Measurements from ENCODE around the gene LRMDA.
A peak's percentile ranks its signal among the peaks of the same experiment; 100 is the strongest.
"Not testable (repeated sequence)": the region's sequence is repeated elsewhere in the genome, so short reads cannot be mapped to it uniquely, and the experiment has no call there.

Gene LRMDA

DNA sequence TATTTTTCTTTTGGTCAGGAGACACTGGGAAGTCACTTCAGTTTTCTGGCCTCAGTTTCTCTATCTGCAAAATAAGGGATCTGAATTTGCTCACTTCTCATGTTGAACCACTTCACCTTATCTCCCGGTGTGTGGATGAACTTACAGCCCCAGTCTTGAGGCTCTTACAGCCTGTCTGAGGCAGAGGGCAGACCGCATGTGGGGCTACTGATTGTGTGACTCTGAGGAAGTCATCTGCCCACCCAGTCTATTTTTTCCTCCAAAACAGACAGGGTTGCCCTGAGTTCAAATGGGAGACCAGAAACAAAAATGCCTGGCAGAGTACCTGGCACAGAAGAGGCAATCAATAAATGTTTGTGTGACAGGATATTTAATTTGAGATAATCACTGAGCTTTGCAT, 78.3 kb downstream of the LRMDA start:
- no peak for DNase-seq
- intact Hi-C loops (cut with DNase I) = no loop called here

DNA sequence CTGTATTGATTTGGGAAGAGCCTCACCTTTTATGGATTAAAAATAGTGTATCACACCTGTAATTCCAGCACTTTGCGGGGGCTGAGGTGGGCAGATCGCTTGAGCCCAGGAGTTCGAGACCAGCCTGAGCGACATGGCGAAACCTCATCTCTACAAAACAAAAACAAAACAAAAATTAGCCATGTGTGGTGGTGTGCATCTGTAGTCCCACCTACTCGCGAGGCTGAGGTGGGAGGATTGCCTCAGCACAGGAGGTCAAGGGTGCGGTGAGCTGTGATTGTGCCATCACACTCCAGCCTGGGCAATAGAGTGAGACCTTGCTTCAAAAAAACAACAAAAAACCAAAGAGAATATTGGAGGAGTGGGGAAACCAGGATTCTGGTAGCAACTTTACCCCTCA, 79.6 kb downstream of the LRMDA start:
- intact Hi-C loops (cut with DNase I) = no loop called here
- DNase-seq = no peak

DNA sequence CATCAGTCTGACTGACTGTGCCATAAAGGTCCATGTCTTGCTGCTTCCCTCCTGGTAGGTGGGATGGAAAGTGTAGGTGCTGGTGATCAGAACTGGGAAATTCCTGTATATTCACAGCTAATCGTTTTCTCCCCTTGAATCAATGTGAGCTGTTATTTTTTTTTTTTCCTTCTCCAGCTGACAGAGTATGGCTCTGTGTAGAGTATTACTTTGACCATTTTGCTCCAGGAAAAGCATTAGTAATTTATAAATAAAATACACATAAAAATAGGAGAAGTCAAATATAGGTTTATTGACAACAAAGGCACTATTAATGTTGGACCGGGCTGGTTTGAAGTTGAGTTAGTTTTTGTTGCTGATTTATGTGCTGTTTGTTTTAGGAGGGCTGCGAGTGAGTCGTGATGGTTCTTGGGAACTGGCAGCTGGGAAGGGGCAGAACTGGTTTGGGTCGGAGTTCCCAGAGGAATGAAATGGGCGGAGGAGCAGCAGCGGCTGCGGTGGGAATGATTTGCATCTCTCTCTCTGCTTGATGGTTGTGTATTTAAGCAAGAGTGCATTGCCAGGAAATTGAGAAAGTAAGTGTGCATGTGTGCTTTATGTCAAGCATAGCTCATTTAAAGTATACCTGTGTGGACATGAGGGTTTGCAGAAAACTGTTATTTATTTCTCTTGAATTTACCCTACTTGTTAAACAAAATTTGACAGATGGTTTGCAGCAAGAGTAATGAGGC, 80.9 kb downstream of the LRMDA start:
- intact Hi-C loops (cut with DNase I) = no loop called here
- DNase-seq = no peak

DNA sequence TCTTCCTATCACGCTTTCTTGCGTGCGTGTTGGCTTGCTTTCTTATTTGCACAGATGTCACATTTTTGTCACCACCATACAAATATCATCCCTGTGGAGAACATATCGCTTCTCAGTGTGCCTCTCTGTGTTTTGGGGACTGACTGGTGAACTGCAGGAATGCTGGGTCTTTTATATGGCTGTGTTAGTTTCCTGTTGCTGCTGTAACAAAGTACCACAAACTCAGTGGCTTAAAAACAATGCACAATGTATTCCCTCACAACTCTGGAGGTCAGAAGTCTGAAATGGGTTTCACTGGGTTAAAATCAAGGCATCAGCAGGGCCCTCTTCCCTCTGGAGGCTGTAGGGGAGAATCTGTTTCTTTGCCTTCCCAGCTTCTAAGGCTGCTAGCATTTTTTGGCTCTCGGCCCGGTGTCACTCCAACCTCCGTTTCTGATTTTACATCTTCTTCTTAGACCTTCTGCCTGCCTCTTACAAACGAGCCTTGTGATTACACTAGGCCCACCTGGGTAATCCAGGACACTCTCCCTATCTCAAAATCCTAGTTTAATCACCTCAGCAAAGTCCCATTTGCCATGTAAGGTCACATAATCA, 82.0 kb downstream of the LRMDA start:
- DNase-seq = no peak
- intact Hi-C loops (cut with DNase I) = no loop called here

DNA sequence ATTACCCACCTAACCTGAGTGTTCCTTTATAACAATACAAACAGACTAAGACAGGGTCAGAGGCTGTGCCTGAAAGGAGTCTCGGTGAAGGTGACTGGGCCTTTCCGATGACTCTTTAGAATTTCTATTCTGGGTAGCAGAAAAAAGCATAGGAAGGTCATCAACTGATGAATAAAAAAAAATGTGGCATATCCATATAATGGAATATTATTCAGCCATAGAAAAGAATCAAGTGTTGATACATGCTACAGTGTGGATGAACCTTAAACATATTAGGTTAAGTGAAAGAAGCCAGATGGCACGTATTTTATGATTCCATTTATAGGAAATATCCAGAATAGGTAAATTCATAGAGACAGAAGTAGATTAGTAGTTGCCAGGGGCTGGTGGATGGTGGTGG, 83.4 kb downstream of the LRMDA start:
- intact Hi-C loops (cut with DNase I) = no loop called here
- no peak for DNase-seq

DNA sequence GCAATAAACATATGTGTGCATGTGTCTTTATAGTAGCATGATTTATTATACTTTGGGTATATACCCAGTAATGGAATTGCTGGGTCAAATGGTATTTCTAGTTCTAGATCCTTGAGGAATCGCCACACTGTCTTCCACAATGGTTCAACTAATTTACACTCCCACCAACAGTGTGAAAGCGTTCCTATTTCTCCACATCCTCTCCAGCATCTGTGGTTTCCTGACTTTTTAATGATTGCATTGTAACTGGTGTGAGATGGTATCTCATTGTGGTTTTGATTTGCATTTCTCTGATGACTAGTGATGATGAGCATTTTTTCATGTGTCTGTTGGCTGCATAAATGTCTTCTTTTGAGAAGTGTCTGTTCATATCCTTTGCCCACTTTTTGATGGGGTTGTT, 84.7 kb downstream of the LRMDA start:
- DNase-seq; intact Hi-C loops (cut with DNase I): not testable (repeated sequence)

DNA sequence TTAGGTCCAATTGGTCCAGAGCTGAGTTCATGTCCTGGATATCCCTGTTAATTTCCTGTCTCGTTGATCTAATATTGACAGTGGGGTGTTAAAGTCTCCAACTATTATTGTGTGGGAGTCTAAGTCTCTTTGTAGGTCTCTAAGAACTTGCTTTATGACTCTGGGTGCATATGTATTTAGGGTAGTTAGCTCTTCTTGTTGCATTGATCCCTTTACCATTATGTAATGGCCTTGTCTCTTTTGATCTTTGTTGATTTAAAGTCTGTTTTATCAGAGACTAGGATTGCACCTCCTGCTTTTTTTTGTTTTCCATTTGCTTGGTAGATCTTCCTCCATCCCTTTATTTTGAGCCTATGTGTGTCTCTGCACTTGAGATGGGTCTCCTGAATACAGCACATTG, 87.8 kb downstream of the LRMDA start:
- DNase-seq; intact Hi-C loops (cut with DNase I): not testable (repeated sequence)

DNA sequence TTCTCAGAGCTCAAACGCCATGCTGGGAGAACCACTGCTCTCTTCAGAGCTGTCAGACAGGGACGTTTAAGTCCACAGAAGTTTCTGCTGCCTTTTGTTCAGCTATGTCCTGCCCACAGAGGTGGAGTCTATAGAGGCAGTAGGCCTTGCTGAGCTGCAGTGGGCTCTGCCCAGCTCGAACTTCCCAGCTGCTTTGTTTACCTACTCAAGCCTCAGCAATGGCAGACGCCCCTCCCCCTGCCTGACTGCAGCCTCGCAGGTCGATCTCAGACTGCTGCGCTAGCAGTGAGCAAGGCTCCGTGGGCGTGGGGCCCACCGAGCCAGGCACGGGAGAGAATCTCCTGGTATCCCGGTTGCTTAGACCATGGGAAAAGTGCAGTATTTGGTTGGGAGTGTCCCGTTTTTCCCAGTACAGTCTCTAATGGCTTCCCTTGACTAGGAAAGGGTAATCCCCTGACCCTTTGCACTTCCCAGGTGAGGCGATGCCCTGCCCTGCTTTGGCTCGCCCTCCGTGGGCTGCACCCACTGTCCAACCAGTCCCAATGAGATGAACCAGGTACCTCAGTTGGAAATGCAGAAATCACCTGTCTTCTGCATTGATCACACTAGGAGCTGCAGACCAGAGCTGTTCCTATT, 89.9 kb downstream of the LRMDA start:
- DNase-seq; intact Hi-C loops (cut with DNase I): not testable (repeated sequence)

DNA sequence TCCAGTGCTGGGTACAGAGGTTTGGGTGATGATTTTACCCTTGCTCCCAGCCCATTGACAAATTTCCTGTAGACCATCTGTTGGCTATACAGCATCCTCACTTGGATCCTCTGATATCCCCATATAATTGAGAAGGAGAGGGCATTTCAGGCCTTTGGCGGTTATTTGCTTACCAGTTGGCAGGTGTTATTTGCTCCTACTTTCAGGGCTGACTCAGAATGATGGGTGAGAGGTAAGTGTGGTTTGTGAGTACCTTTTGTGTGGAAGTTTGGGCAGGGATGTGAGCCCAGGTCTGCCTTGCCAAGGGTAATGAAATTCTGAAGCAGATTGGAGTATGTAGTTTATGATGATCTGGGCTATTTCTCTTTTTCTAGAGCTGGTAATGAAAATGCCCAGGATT, 93.6 kb downstream of the LRMDA start:
- DNase-seq = no peak
- intact Hi-C loops (cut with DNase I) = no loop called here

DNA sequence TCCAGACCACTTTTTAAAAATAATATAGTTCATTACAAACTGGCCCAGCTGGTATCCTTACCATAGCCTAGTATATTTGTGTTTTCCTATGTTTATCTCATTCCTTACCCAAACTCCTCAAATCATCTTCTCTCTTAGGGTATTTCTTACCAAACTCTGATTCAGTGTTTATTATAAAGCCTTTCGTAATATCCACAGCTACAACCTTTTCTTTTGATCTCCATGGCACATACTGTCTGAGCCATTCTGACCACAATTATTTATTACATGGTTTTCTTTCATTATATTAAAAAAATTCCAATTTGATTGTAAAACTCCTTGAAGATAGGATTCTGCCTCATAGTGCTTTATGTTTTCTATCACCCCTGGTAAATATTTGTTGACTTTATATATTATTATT, 94.2 kb downstream of the LRMDA start:
- intact Hi-C loops (cut with DNase I) = no loop called here

DNA sequence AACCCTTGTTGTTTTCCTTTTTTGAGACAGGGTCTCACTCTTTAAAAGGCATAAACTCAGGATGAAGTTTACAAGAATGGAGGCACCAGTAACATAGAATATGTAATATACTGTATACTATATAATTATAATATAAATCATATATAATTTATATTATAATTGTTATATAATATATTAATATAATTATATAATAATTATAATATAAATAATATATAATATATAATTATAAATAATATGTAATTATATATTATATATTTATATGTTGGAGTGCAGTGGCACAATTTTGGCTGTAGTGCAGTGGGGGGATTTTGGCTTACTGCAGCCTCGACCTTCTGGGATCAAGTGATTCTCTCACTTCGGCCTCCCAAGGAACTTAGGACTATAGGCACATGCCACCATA, 96.1 kb downstream of the LRMDA start:
- intact Hi-C loops (cut with DNase I) = no loop called here
- no peak for DNase-seq

More for the DNA sequence above, 94.2 kb downstream of the LRMDA start:
- DNase-seq = no peak

DNA sequence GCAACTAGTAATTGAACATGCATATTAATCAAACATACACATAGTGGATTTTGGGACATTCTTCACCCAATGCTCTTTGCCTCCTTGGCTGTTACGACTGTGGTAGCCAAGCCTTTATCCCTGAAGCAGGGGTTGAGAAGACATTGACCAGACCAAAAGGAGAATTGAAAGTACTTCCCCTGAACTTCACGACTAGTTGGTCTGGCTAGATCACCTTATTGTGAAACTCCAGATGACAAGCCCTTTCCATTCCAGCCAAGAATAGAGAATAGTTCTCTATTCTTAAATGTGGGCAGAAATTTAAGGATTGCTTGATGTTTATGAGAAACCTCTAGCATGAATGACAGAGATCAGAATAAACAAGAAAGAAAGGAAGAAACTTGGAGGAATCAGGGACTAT, 97.0 kb downstream of the LRMDA start:
- no peak for DNase-seq
- intact Hi-C loops (cut with DNase I) = no loop called here

DNA sequence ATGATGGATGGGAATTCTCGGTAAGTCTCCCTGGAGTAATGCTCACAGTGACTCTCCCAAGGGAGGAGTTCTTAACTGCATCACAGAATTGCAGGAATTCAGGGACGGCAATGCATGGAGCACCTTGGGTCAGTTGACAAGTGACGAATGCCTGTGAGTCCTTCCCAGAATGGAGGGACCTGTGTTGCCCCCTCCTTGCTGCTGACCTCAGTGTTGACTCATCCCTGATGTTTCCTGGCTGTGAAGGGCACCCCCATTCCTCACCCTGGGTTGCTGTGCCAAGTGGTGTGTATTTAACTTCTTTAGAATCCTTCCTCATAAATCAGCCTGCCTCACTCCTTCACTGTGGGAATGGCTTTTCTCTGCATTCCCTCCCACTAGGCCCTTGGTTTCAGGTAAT, 98.9 kb downstream of the LRMDA start:
- no peak for DNase-seq
- intact Hi-C loops (cut with DNase I) = no loop called here

DNA sequence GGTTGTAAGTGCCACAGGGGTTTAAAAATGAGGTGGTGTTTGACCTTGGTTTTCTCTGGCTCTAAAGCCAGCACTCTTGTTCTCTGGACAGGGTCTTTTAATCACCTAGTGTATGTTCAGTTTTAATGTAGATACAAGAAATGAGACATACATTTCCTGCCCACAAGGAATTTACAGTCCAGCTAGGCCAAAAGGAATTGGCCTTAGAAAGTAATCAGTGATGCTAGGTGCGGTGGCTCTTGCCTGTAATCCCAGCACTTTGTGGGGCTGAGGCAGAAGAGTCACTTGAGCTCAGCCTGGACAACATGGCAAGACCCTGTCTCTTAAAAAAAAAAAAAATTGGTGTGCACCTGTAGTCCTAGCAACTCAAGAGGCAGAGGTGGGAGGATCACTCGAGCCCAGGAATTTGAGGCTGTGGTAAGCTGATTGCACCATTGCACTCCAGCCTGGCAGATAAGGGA, 100.2 kb downstream of the LRMDA start:
- DNase-seq = no peak
- intact Hi-C loops (cut with DNase I) = no loop called here

DNA sequence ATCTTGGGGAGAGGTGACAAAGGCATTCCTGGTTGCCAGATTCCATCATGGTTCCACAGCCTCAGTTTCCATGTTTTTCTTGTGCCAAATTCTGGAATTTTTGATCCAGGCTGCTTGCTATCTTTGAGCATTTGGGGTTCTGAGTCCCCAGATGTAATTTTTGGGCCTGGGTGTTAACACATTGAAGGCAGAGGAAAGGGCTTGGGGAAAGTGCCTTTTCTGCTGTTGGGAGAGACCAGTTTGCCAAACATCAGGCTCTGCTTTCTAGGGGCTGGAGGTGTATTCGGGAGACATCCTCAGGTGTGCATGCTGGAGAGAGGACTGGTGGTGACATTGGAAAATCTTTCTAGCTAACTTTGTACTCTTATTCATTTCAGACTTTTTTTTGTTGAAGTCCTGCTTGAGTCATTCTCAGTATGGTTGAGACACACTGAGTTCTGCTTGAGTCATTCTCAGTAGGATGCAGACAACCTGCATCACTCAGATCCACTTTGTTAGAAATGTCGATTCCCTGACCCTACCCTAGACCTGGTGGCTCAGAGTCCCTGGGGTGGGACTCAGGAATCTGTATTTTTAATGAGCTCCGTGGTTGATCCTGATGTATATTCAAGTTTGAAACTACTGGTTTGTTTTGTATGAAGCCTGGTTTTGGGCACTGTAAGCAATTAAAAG, 101.0 kb downstream of the LRMDA start:
- intact Hi-C loops (cut with DNase I) = no loop called here
- no peak for DNase-seq

DNA sequence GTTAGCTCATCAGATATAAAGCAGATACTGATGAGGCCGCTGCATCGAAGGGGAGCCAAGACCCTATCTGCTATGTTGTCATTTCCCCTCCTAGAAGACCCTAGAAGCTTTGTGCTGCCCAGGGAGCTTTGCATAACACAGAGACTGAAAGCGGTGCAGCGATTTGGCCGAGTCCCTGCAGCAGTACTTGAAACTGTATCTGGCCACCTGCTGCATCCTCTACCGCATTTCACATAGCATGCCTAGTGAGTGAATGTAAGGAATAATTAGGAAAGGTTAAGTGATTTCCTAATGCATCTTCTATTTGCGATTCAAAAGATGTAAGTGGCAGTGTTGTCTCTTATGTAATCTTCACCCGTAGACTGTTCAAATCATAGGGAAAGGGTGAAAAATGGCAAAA, 106.7 kb downstream of the LRMDA start:
- DNase-seq = no peak
- intact Hi-C loops (cut with DNase I) = no loop called here

DNA sequence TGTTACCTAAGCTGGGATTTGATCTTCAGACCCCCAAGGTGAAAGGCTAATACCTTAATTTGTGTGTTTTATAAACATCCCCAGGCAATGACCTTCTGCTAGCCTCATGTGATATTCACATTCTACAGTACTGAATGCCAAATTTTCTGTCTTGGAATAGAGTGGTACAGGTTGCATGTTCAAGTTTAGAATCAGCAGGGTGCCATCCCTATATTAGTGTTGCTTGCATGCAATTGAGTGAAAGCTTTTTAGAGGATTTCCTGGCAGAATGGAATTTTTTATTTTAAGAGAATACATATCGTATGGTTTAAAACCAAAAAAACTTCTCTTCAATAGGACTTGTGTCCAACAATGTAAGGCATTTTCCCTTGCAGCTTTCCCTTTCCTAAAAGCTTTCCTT, 107.3 kb downstream of the LRMDA start:
- no peak for DNase-seq
- intact Hi-C loops (cut with DNase I) = no loop called here

DNA sequence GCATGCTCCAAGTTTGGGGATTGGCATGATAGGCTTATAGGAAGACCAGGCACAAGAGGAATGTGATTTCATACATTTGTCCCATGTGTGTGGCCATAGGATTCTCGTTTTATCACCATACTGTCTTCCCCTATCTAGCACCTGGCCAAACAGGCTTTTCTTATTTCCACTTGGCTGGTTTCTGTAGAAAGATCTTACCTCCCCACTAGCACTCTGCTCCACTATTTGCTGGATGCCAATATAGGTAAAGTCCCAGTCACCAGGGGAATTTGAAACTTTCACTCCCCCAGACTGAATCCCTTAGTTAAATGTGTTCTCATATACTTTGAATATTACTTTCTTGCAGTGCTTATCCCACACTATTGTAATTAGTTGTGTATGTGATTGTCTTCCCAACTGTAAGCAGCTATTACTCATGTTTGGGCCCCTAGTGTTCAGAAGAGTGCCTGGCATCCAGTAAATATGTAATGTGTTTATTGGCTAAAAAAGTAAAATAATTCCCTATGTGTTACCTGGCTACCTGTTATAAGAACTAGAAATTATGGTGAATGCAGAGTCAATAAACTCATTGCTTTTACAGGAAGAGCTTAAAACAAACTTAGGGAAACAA, 109.0 kb downstream of the LRMDA start:
- intact Hi-C loops (cut with DNase I) = no loop called here
- no peak for DNase-seq

DNA sequence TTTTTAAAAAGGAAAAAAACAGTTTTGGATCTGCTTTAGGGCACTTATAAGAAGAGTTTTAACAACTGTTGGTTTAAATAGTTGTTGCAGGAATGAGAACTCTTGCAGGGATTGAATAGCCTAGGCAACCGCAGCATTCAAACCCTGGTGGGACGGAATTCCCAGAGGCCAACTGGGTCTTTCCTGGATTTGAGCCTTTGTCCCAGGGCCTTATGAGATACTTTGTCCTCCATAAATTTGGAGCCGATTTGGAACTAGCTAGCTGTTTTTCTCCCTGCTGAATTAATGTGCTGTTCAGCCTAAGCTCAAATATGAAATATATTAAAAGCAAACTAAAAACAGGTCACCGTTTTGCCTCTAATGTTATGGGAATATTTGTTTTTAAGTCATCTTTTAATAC, 109.6 kb downstream of the LRMDA start:
- peak in 4 of 42 donors; percentile 12 to 53 (median 23) for DNase-seq
- intact Hi-C loops (cut with DNase I) = no loop called here

DNA sequence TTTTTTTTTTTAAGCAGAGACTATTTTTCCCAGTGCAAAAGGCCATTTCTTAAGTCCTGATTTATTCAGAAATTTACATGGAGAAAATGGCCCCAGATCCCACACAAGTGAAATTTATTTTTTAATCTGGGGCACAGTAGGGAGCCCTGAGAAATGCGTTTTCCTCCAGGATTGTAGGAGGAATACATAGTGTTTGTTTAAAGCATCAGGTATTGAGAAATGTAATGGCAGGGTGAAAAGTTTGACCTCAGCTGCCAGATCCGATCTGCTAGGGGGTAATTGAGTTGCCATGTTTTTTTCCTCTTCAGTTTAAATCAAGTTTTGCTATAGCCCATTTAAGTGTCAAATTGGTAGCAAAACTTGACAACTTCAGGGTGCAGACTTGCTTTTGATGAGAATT, 110.0 kb downstream of the LRMDA start:
- intact Hi-C loops (cut with DNase I) = no loop called here
- no peak for DNase-seq
